T-helper 2 cell treated with Interferon-gamma antibody and Interleukin-4, amounts not matched to agents 5 μg/mL and 100 μg/mL, for 36 hours (primary cell): ENCODE results near the gene PTOV1.

ENCODE experiments used
- DNase-seq: peaks from one replicate; pipeline ENCODE4 v3.0.0; 2021; ENCODE audit warnings: low spot score
- H3K27ac Mint-ChIP-seq: one replicate; pipeline ENCODE4 v1.8.0; 2021; ENCODE audit warnings: mild to moderate bottlenecking, mixed read lengths
- H3K27me3 Mint-ChIP-seq: one replicate; pipeline ENCODE4 v1.8.0; 2021; ENCODE audit warnings: low read depth, mixed read lengths
- H3K36me3 Mint-ChIP-seq: one replicate; pipeline ENCODE4 v1.8.0; 2021; ENCODE audit warnings: low read depth, mixed read lengths
- H3K4me1 Mint-ChIP-seq: one replicate; pipeline ENCODE4 v1.8.0; 2021; ENCODE audit warnings: low read depth, mixed read lengths
- H3K4me3 Mint-ChIP-seq: one replicate; pipeline ENCODE4 v1.8.0; 2022; ENCODE audit warnings: mild to moderate bottlenecking, moderate library complexity, mixed read lengths
- H3K9me3 Mint-ChIP-seq: one replicate; pipeline ENCODE4 v1.8.0; 2021; ENCODE audit warnings: mixed read lengths

Gene PTOV1

GRCh38 chr19:49850487-49851342 lies at the start of gene PTOV1:
PTOV1 (plus strand) TSS chr19:49851159.
- Mint-ChIP-seq H3K4me1 (peaks cover 32% of the 10 kb centered on the region), H3K27ac (peak within 1 kb of the TSS; percentile 97), H3K27me3 (peaks cover 7% of the 10 kb centered on the region)

DNA sequence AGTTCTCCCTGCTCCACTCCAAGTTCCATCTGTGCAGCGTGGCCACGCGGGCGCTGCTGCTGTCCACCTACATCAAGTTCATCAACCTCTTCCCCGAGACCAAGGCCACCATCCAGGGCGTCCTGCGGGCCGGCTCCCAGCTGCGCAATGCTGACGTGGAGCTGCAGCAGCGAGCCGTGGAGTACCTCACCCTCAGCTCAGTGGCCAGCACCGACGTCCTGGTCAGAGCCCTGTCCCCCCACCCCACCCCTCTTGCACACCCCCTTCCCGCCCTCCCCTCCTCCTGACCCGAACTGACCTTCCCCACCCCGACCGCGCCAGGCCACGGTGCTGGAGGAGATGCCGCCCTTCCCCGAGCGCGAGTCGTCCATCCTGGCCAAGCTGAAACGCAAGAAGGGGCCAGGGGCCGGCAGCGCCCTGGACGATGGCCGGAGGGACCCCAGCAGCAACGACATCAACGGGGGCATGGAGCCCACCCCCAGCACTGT lies 49.5 kb upstream of the PTOV1 start:
- Mint-ChIP-seq H3K27me3 (no peaks in the 10 kb centered on the region), H3K27ac (no peak overlapping the region), H3K4me3 (no peak overlapping the region), H3K36me3 (peaks cover 32% of the 10 kb centered on the region), H3K9me3 (no peaks in the 10 kb centered on the region), H3K4me1 (no peaks in the 10 kb centered on the region)
- no peak for DNase-seq

More at GRCh38 chr19:49850487-49851342, at the start of gene PTOV1:
- peaks cover 8% of the 10 kb centered on the region for H3K36me3 Mint-ChIP-seq
- peaks cover 8% of the 10 kb centered on the region for H3K9me3 Mint-ChIP-seq
- DNase-seq = peak; percentile 89
- H3K4me3 Mint-ChIP-seq = peak within 1 kb of the TSS; percentile 91

DNA sequence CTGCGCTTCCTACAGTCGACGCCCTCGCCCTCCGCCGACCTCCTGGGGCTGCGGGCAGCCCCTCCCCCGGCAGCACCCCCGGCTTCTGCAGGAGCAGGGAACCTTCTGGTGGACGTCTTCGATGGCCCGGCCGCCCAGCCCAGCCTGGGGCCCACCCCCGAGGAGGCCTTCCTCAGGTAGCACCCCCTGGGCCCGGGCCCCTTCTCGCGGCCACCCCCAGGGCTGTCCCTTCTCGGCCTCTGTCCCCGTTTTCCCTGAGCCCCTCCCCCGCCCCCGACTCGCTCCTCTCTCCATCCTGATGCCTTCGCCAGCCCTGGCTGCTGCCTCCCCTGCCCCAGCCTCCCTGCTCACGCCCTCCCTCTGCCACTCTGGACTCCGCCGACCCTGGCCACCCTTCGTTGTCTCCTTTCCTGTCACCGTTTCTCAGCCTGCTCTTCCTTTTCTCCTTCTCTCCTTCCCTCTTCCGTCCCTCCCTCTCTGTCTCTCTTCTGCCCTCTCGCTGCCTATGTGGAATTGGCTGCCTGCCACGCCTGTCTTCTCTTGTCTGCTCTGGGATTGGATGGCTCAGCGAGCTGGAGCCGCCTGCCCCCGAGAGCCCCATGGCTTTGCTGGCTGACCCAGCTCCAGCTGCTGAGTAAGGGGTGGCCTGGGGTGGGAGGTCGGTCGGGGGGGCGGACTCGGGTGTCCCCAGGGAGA lies 48.8 kb upstream of the PTOV1 start:
- Mint-ChIP-seq H3K9me3 (no peaks in the 10 kb centered on the region), H3K36me3 (peaks cover 28% of the 10 kb centered on the region), H3K27me3 (no peaks in the 10 kb centered on the region), H3K27ac (no peak overlapping the region), H3K4me3 (no peak overlapping the region), H3K4me1 (no peaks in the 10 kb centered on the region)
- DNase-seq = no peak

GRCh38 chr19:49802836-49803528 lies 48.0 kb upstream of the PTOV1 start:
- Mint-ChIP-seq H3K36me3 (peaks cover 26% of the 10 kb centered on the region), H3K4me1 (peaks cover 3% of the 10 kb centered on the region), H3K27me3 (no peaks in the 10 kb centered on the region), H3K4me3 (no peak overlapping the region), H3K27ac (no peak overlapping the region), H3K9me3 (no peaks in the 10 kb centered on the region)
- no peak for DNase-seq

DNA sequence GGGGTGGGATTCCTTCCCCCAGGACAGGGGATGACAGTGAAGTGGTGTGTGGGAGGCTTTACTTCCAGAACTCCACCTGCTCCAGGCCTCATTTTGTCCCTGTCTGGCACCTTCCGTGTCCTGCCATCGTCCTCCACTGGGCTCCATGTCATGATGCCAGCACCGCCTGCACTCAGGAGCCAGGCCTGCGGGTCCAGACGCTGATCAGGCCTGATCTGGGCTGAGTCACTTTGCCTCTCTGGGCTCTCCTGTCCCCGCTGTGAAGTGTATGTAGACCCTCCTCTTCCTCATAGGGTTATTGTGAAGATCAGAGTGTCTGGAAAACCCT lies 47.5 kb upstream of the PTOV1 start:
- DNase-seq = no peak
- Mint-ChIP-seq H3K36me3 (peaks cover 24% of the 10 kb centered on the region), H3K4me1 (peaks cover 3% of the 10 kb centered on the region), H3K4me3 (no peak overlapping the region), H3K9me3 (no peaks in the 10 kb centered on the region), H3K27me3 (no peaks in the 10 kb centered on the region), H3K27ac (no peak overlapping the region)

DNA sequence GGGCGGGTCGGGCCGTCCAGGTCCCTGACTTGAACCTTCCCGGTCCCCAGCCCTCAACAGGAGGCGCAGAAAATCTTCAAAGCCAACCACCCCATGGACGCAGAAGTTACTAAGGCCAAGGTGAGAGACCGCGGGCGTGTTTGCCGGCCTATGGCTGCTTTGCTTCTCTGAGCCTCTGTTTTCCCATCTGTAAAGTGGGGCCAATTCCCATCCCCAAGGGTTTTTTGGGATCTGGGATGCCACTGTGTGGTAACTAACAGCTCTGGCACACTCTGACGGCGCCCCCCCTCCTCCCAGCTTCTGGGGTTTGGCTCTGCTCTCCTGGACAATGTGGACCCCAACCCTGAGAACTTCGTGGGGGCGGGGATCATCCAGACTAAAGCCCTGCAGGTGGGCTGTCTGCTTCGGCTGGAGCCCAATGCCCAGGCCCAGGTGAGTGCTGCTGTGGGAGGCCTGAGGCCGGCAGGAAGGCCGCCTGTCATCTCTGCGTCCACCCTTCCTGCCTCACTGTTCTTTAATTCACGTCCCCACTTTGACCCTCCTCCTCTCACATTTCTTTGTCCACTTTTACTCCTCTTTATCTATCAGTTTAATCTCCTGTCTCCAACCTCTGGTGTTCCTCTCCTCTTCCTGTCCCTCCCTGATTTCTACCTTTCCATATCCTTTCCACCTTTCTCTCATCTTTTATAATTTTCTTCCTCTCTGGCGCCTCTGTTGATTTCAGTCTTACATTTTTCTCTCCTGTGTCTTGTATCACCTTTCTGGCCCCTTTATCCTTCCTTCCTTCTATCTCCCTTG lies 44.9 kb upstream of the PTOV1 start:
- Mint-ChIP-seq H3K4me1 (peaks cover 11% of the 10 kb centered on the region), H3K9me3 (no peaks in the 10 kb centered on the region), H3K27ac (no peak overlapping the region), H3K36me3 (peaks cover 17% of the 10 kb centered on the region), H3K4me3 (no peak overlapping the region), H3K27me3 (no peaks in the 10 kb centered on the region)
- DNase-seq = no peak

- H3K27ac Mint-ChIP-seq = no peak overlapping the region
- no peak overlapping the region for H3K4me3 Mint-ChIP-seq
- H3K27me3 Mint-ChIP-seq = no peaks in the 10 kb centered on the region
- peaks cover 11% of the 10 kb centered on the region for H3K4me1 Mint-ChIP-seq
- no peaks in the 10 kb centered on the region for H3K9me3 Mint-ChIP-seq
- peaks cover 17% of the 10 kb centered on the region for H3K36me3 Mint-ChIP-seq
- DNase-seq = no peak
These were observed 44.4 kb upstream of the PTOV1 start for GRCh38 chr19:49806620-49806959.

- H3K27ac Mint-ChIP-seq = peak overlapping the region; percentile 65
- H3K36me3 Mint-ChIP-seq = peaks cover 15% of the 10 kb centered on the region
- H3K4me1 Mint-ChIP-seq = peaks cover 16% of the 10 kb centered on the region
- no peak for DNase-seq
- no peaks in the 10 kb centered on the region for H3K27me3 Mint-ChIP-seq
- no peaks in the 10 kb centered on the region for H3K9me3 Mint-ChIP-seq
- H3K4me3 Mint-ChIP-seq = no peak overlapping the region
These were observed 43.7 kb upstream of the PTOV1 start for GRCh38 chr19:49807058-49807903.

- Mint-ChIP-seq H3K9me3 (no peaks in the 10 kb centered on the region), H3K36me3 (peaks cover 11% of the 10 kb centered on the region), H3K4me1 (peaks cover 23% of the 10 kb centered on the region), H3K27ac (peak overlapping the region; percentile 76), H3K4me3 (peak overlapping the region; percentile 83), H3K27me3 (no peaks in the 10 kb centered on the region)
- no peak for DNase-seq
These were observed 42.9 kb upstream of the PTOV1 start for GRCh38 chr19:49807904-49808675.

DNA sequence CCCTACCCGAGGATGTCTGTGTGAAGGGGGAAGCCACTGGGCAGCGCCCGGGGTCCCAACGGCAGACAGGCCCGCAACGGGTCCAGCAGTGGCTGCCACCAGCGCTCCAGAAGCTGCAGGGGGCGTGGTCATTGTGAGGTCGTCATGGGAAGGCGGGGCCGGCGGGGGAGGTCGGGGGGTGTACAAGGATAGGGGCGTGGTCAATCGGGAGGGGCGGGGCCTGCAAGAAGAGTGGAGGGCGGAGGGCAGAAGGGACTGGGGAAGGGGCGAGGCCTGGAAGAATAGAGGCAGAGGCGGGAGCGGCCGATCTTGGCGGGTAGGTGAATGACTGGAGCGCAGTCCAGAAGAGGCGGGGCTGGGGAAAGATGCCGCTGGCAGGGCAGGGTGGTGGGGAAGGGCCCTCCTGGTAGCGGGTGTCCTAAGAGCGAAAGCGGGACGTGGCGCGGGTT lies 42.2 kb upstream of the PTOV1 start:
- H3K27me3 Mint-ChIP-seq = no peaks in the 10 kb centered on the region
- peak overlapping the region; percentile 83 for H3K4me3 Mint-ChIP-seq
- peaks cover 5% of the 10 kb centered on the region for H3K36me3 Mint-ChIP-seq
- H3K27ac Mint-ChIP-seq = peak overlapping the region; percentile 76
- no peaks in the 10 kb centered on the region for H3K9me3 Mint-ChIP-seq
- peak; percentile 72 for DNase-seq
- H3K4me1 Mint-ChIP-seq = peaks cover 26% of the 10 kb centered on the region

GRCh38 chr19:49809160-49809940 lies 41.6 kb upstream of the PTOV1 start:
- peak; percentile 40 for DNase-seq
- Mint-ChIP-seq H3K4me1 (peaks cover 29% of the 10 kb centered on the region), H3K4me3 (peak overlapping the region; percentile 83), H3K36me3 (peaks cover 5% of the 10 kb centered on the region), H3K9me3 (no peaks in the 10 kb centered on the region), H3K27ac (peak overlapping the region; percentile 76), H3K27me3 (no peaks in the 10 kb centered on the region)
